Measurements from ENCODE around the gene RNF4.

RNF4 gene

DNA sequence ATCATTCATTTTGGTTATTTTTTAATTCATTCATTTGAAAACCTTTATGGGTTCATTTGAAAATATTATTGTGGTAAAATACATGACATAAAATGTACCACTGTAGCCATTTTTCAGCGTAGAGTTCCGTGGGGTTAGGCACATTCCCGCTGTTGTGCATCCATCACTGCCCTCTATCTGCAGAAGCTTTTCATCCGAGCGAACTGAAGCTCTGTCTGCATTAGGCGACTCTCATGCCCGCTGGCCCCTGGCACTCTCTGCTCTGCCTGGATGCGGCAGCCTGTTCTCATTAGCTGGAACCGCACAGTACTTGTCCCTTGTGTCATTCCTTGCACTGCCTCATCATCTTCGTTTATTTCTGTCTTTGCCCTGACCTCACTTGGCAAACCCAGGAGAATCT lies 32.6 kb upstream of the RNF4 start:
- no peak overlapping the region for H2BK5ac ChIP-seq (ENCODE audit: low read depth, low read length, poor library complexity)
- H4K8ac ChIP-seq (ENCODE audit: low read depth, low read length) = no peak overlapping the region
- H3K18ac ChIP-seq (ENCODE audit: low read length) = no peak overlapping the region
- no peaks in the 10 kb centered on the region for H3K4me1 ChIP-seq (ENCODE audit: control insufficient read depth in 1 of 2, insufficient read depth in 2 of 2, low read length in 2 of 2)
- no peaks in the 10 kb centered on the region for H3K9me3 ChIP-seq (ENCODE audit: insufficient read depth, low read depth, low read length)
- H2AFZ ChIP-seq (ENCODE audit: insufficient read depth, low read length, poor library complexity) = no peak overlapping the region
- WGBS (ENCODE audit: extremely low coverage, insufficient coverage, insufficient read length) = no CpG with 5 or more reads among the region's 10 CpGs
- no peak overlapping the region for H3K14ac ChIP-seq (ENCODE audit: low read length)
- no peaks in the 10 kb centered on the region for H3K79me2 ChIP-seq (ENCODE audit: control insufficient read depth, insufficient read depth, low read length, poor library complexity)
- no peak overlapping the region for H3K23ac ChIP-seq (ENCODE audit: low read length)
- H3K27me3 ChIP-seq (ENCODE audit: insufficient read depth, low read length) = no peaks in the 10 kb centered on the region
- no peak overlapping the region for H3K27ac ChIP-seq (ENCODE audit: low read depth, low read length)
- DNase-seq = no peak
- no peak overlapping the region for H3K4me3 ChIP-seq (ENCODE audit: low read depth, low read length)
- no peak overlapping the region for H3K4me2 ChIP-seq (ENCODE audit: low read length)
- no peak overlapping the region for H3K4ac ChIP-seq (ENCODE audit: low read depth, low read length)
- no peak overlapping the region for H3K9ac ChIP-seq (ENCODE audit: low read length)
- no peak overlapping the region for H4K12ac ChIP-seq (ENCODE audit: low read depth, low read length)
- no peak overlapping the region for H2BK12ac ChIP-seq (ENCODE audit: low read length)
- H3K79me1 ChIP-seq (ENCODE audit: low read length) = no peaks in the 10 kb centered on the region
- H3K36me3 ChIP-seq (ENCODE audit: control insufficient read depth in 1 of 2, insufficient read depth in 2 of 2, low read length in 2 of 2) = no peaks in the 10 kb centered on the region
- no peak overlapping the region for H4K91ac ChIP-seq (ENCODE audit: low read depth, low read length)
- H2AK5ac ChIP-seq (ENCODE audit: low read length) = no peak overlapping the region
- H2BK120ac ChIP-seq (ENCODE audit: insufficient read depth, low read length, poor library complexity) = no peak overlapping the region

DNA sequence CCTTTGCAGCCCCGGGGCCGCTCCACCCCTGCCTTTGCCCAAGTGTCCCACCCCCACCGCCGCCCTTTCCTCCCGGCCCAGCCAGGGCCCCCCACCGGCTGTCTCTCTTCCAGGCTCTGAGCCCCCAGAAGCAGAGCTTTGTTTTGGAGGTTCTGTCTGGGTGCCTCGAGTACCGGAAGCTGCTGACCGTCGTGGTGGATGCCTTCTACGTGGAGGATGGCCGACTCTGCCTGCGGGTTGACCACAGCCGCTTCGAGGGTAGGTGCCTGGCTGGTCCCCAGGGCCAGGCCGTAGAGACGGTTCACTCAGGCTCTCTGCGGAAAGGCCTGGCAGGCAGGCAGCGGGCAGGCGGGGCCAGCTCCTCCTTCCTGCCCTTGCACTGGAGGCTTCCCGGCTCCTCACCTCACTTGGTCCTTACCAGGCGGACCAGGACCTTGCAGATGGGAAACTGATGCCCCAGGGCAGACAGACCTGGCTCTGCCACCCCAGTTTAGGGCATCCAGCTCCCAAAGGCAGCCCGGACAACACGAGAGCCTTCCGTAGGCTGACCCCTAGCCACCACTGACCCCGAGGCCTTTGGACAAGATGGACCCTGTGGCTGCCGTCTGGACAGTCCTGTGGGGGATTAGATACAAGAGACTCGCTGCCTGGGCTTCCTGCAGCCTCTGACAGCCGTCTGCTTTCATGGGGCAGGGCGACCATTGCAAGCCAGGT lies 32.0 kb upstream of the RNF4 start:
- Histone ChIP-seq H3K4me1 (ENCODE audit: control insufficient read depth in 1 of 2, insufficient read depth in 2 of 2, low read length in 2 of 2) (no peaks in the 10 kb centered on the region), H3K4me3 (ENCODE audit: low read depth, low read length) (no peak overlapping the region), H2AFZ (ENCODE audit: insufficient read depth, low read length, poor library complexity) (no peak overlapping the region), H3K79me1 (ENCODE audit: low read length) (no peaks in the 10 kb centered on the region), H3K36me3 (ENCODE audit: control insufficient read depth in 1 of 2, insufficient read depth in 2 of 2, low read length in 2 of 2) (no peaks in the 10 kb centered on the region), H3K14ac (ENCODE audit: low read length) (no peak overlapping the region), H2BK12ac (ENCODE audit: low read length) (no peak overlapping the region), H2BK5ac (ENCODE audit: low read depth, low read length, poor library complexity) (no peak overlapping the region), H3K4me2 (ENCODE audit: low read length) (no peak overlapping the region), H4K91ac (ENCODE audit: low read depth, low read length) (no peak overlapping the region), H2AK5ac (ENCODE audit: low read length) (no peak overlapping the region), H3K9ac (ENCODE audit: low read length) (no peak overlapping the region), H3K23ac (ENCODE audit: low read length) (no peak overlapping the region), H3K9me3 (ENCODE audit: insufficient read depth, low read depth, low read length) (no peaks in the 10 kb centered on the region), H3K79me2 (ENCODE audit: control insufficient read depth, insufficient read depth, low read length, poor library complexity) (no peaks in the 10 kb centered on the region), H2BK120ac (ENCODE audit: insufficient read depth, low read length, poor library complexity) (no peak overlapping the region), H4K12ac (ENCODE audit: low read depth, low read length) (no peak overlapping the region), H4K8ac (ENCODE audit: low read depth, low read length) (no peak overlapping the region), H3K27ac (ENCODE audit: low read depth, low read length) (no peak overlapping the region), H3K4ac (ENCODE audit: low read depth, low read length) (no peak overlapping the region), H3K18ac (ENCODE audit: low read length) (no peak overlapping the region), H3K27me3 (ENCODE audit: insufficient read depth, low read length) (no peaks in the 10 kb centered on the region)
- no peak for DNase-seq
- WGBS (ENCODE audit: extremely low coverage, insufficient coverage, insufficient read length) = no CpG with 5 or more reads among the region's 30 CpGs

GRCh38 chr4:2437475-2438215 lies 31.3 kb upstream of the RNF4 start:
- Histone ChIP-seq H2BK5ac (ENCODE audit: low read depth, low read length, poor library complexity) (no peak overlapping the region), H3K4me3 (ENCODE audit: low read depth, low read length) (no peak overlapping the region), H3K9ac (ENCODE audit: low read length) (no peak overlapping the region), H4K8ac (ENCODE audit: low read depth, low read length) (no peak overlapping the region), H3K18ac (ENCODE audit: low read length) (no peak overlapping the region), H3K23ac (ENCODE audit: low read length) (no peak overlapping the region), H3K27ac (ENCODE audit: low read depth, low read length) (no peak overlapping the region), H2AK5ac (ENCODE audit: low read length) (no peak overlapping the region), H3K4ac (ENCODE audit: low read depth, low read length) (no peak overlapping the region), H3K36me3 (ENCODE audit: control insufficient read depth in 1 of 2, insufficient read depth in 2 of 2, low read length in 2 of 2) (no peaks in the 10 kb centered on the region), H2BK12ac (ENCODE audit: low read length) (no peak overlapping the region), H3K4me2 (ENCODE audit: low read length) (no peak overlapping the region), H3K9me3 (ENCODE audit: insufficient read depth, low read depth, low read length) (no peaks in the 10 kb centered on the region), H2BK120ac (ENCODE audit: insufficient read depth, low read length, poor library complexity) (no peak overlapping the region), H3K14ac (ENCODE audit: low read length) (no peak overlapping the region), H2AFZ (ENCODE audit: insufficient read depth, low read length, poor library complexity) (no peak overlapping the region), H4K91ac (ENCODE audit: low read depth, low read length) (no peak overlapping the region), H3K79me2 (ENCODE audit: control insufficient read depth, insufficient read depth, low read length, poor library complexity) (no peaks in the 10 kb centered on the region), H3K4me1 (ENCODE audit: control insufficient read depth in 1 of 2, insufficient read depth in 2 of 2, low read length in 2 of 2) (no peaks in the 10 kb centered on the region), H4K12ac (ENCODE audit: low read depth, low read length) (no peak overlapping the region), H3K79me1 (ENCODE audit: low read length) (no peaks in the 10 kb centered on the region), H3K27me3 (ENCODE audit: insufficient read depth, low read length) (no peaks in the 10 kb centered on the region)
- no peak for DNase-seq
- WGBS (ENCODE audit: extremely low coverage, insufficient coverage, insufficient read length) = no CpG with 5 or more reads among the region's 25 CpGs

GRCh38 chr4:2438822-2439718 lies 29.8 kb upstream of the RNF4 start:
- no CpG with 5 or more reads among the region's 16 CpGs for WGBS (ENCODE audit: extremely low coverage, insufficient coverage, insufficient read length)

More at GRCh38 chr4:2438822-2439718, 29.8 kb upstream of the RNF4 start:
- Histone ChIP-seq H2BK5ac (ENCODE audit: low read depth, low read length, poor library complexity) (no peak overlapping the region), H4K91ac (ENCODE audit: low read depth, low read length) (no peak overlapping the region), H3K4me1 (ENCODE audit: control insufficient read depth in 1 of 2, insufficient read depth in 2 of 2, low read length in 2 of 2) (no peaks in the 10 kb centered on the region), H3K27ac (ENCODE audit: low read depth, low read length) (no peak overlapping the region), H3K14ac (ENCODE audit: low read length) (no peak overlapping the region), H3K18ac (ENCODE audit: low read length) (no peak overlapping the region), H2AFZ (ENCODE audit: insufficient read depth, low read length, poor library complexity) (no peak overlapping the region), H2BK12ac (ENCODE audit: low read length) (no peak overlapping the region), H3K4me3 (ENCODE audit: low read depth, low read length) (no peak overlapping the region), H3K79me2 (ENCODE audit: control insufficient read depth, insufficient read depth, low read length, poor library complexity) (no peaks in the 10 kb centered on the region), H2BK120ac (ENCODE audit: insufficient read depth, low read length, poor library complexity) (no peak overlapping the region), H3K36me3 (ENCODE audit: control insufficient read depth in 1 of 2, insufficient read depth in 2 of 2, low read length in 2 of 2) (no peaks in the 10 kb centered on the region), H2AK5ac (ENCODE audit: low read length) (no peak overlapping the region), H4K12ac (ENCODE audit: low read depth, low read length) (no peak overlapping the region), H3K79me1 (ENCODE audit: low read length) (no peaks in the 10 kb centered on the region), H3K27me3 (ENCODE audit: insufficient read depth, low read length) (no peaks in the 10 kb centered on the region), H3K9ac (ENCODE audit: low read length) (no peak overlapping the region), H3K9me3 (ENCODE audit: insufficient read depth, low read depth, low read length) (no peaks in the 10 kb centered on the region), H3K23ac (ENCODE audit: low read length) (no peak overlapping the region), H4K8ac (ENCODE audit: low read depth, low read length) (no peak overlapping the region), H3K4me2 (ENCODE audit: low read length) (no peak overlapping the region), H3K4ac (ENCODE audit: low read depth, low read length) (no peak overlapping the region)
- no peak for DNase-seq
